Osteoblast (primary cell): ENCODE data around the gene GALNT9. TPM values are rescaled to one million over a fixed set of nuclear protein-coding genes. Genes with fewer than 3 reads are reported as not detected.

ENCODE experiments used
- DNase-seq: peaks from one replicate; pipeline ENCODE4 v3.0.0; 2011; ENCODE audit warnings: low spot score, mixed read lengths; ENCODE audit not compliant: insufficient read length; ENCODE audit errors: missing footprints
- H2AFZ ChIP-seq: 2 replicates; pipeline ENCODE4 v1.6.0; 2011; ENCODE audit warnings: mild to moderate bottlenecking, low read length
- H3K27ac ChIP-seq: 2 replicates; pipeline ENCODE4 v1.5.1; 2011; ENCODE audit warnings: mild to moderate bottlenecking, low read depth, low read length, moderate library complexity
- H3K27me3 ChIP-seq: 2 replicates; pipeline ENCODE4 v1.6.0; 2012; ENCODE audit warnings: mild to moderate bottlenecking, control low read depth, inconsistent platforms, low read length, moderate library complexity; ENCODE audit not compliant: insufficient read depth
- H3K36me3 ChIP-seq: 2 replicates; pipeline ENCODE4 v1.5.1; 2011; ENCODE audit warnings: mild to moderate bottlenecking, low read length, control low read depth, moderate library complexity; ENCODE audit not compliant: insufficient read depth
- H3K4me1 ChIP-seq: 2 replicates; pipeline ENCODE4 v1.5.1; 2011; ENCODE audit warnings: mild to moderate bottlenecking, low read length, control low read depth, moderate library complexity; ENCODE audit not compliant: insufficient read depth
- H3K4me2 ChIP-seq: 2 replicates; pipeline ENCODE4 v1.6.0; 2011; ENCODE audit warnings: mild to moderate bottlenecking, low read length; ENCODE audit not compliant: insufficient read depth
- H3K4me3 ChIP-seq: fragments of 200-600 bp; sonication (generic); 3 replicates; pipeline ENCODE4 v1.5.1; 2012; ENCODE audit warnings: mild to moderate bottlenecking, low read length, inconsistent platforms; ENCODE audit not compliant: insufficient read depth
- H3K79me2 ChIP-seq: 2 replicates; pipeline ENCODE4 v1.6.0; 2012; ENCODE audit warnings: mild to moderate bottlenecking, low read length, control low read depth, inconsistent platforms; ENCODE audit not compliant: insufficient read depth
- H3K9me3 ChIP-seq: 2 replicates; pipeline ENCODE4 v1.5.1; 2011; ENCODE audit warnings: low read depth, low read length, control low read depth
- H4K20me1 ChIP-seq: 2 replicates; pipeline ENCODE4 v1.6.0; 2012; ENCODE audit warnings: mild to moderate bottlenecking, low read length, control low read depth; ENCODE audit not compliant: insufficient read depth
- total RNA-seq: library from RNA; depleted of rRNA; stranded (reverse); fragments of >200 nt; gene quantifications from 2 replicates; pipeline ENCODE4 v1.2.3, GENCODE V29; 2012
- TF ChIP-seq, protein P1 (sequence below): IDR thresholded peaks from 2 replicates; pipeline ENCODE4 v1.5.1; 2011; ENCODE audit warnings: mild to moderate bottlenecking, low read depth, low read length, moderate library complexity; ENCODE audit errors: extremely low read depth

Gene GALNT9
- total RNA-seq, 1 donor = 0.36 TPM

- Histone ChIP-seq H3K79me2 (no peaks in the 10 kb centered on the region), H3K4me3 (no peak overlapping the region), H3K27me3 (peaks cover 16% of the 10 kb centered on the region), H3K4me1 (peaks cover 14% of the 10 kb centered on the region), H4K20me1 (no peaks in the 10 kb centered on the region), H2AFZ (no peak overlapping the region), H3K27ac (no peak overlapping the region), H3K9me3 (no peaks in the 10 kb centered on the region), H3K36me3 (no peaks in the 10 kb centered on the region), H3K4me2 (no peak overlapping the region)
- TF ChIP-seq, protein P1, sequence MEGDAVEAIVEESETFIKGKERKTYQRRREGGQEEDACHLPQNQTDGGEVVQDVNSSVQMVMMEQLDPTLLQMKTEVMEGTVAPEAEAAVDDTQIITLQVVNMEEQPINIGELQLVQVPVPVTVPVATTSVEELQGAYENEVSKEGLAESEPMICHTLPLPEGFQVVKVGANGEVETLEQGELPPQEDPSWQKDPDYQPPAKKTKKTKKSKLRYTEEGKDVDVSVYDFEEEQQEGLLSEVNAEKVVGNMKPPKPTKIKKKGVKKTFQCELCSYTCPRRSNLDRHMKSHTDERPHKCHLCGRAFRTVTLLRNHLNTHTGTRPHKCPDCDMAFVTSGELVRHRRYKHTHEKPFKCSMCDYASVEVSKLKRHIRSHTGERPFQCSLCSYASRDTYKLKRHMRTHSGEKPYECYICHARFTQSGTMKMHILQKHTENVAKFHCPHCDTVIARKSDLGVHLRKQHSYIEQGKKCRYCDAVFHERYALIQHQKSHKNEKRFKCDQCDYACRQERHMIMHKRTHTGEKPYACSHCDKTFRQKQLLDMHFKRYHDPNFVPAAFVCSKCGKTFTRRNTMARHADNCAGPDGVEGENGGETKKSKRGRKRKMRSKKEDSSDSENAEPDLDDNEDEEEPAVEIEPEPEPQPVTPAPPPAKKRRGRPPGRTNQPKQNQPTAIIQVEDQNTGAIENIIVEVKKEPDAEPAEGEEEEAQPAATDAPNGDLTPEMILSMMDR = no peak
- DNase-seq = no peak
These were observed 5.2 kb downstream of the GALNT9 start for GRCh38 chr12:132324173-132324572.

GRCh38 chr12:132323171-132324010, 6.0 kb downstream of the GALNT9 start:
- Histone ChIP-seq H3K4me1 (peaks cover 14% of the 10 kb centered on the region), H3K4me2 (peak overlapping the region; percentile 18), H3K27ac (no peak overlapping the region), H3K36me3 (no peaks in the 10 kb centered on the region), H3K27me3 (peaks cover 9% of the 10 kb centered on the region), H3K4me3 (no peak overlapping the region), H2AFZ (peak overlapping the region; percentile 22), H3K9me3 (no peaks in the 10 kb centered on the region), H3K79me2 (no peaks in the 10 kb centered on the region), H4K20me1 (no peaks in the 10 kb centered on the region)
- peak; percentile 90 for DNase-seq
- TF ChIP-seq, protein P1 = no peak

GRCh38 chr12:132322206-132323132, 6.9 kb downstream of the GALNT9 start:
- peaks cover 11% of the 10 kb centered on the region for H3K4me1 ChIP-seq
- H3K36me3 ChIP-seq = no peaks in the 10 kb centered on the region
- H3K27me3 ChIP-seq = peaks cover 8% of the 10 kb centered on the region
- H3K4me3 ChIP-seq = no peak overlapping the region
- peak overlapping the region; percentile 22 for H2AFZ ChIP-seq
- TF ChIP-seq, protein P1 = no peak
- H3K79me2 ChIP-seq = no peaks in the 10 kb centered on the region
- no peak overlapping the region for H3K27ac ChIP-seq
- DNase-seq = peak; percentile 91
- peak overlapping the region; percentile 18 for H3K4me2 ChIP-seq
- no peaks in the 10 kb centered on the region for H3K9me3 ChIP-seq
- no peaks in the 10 kb centered on the region for H4K20me1 ChIP-seq
